ENCODE data around the gene UBAC2.

DNA sequence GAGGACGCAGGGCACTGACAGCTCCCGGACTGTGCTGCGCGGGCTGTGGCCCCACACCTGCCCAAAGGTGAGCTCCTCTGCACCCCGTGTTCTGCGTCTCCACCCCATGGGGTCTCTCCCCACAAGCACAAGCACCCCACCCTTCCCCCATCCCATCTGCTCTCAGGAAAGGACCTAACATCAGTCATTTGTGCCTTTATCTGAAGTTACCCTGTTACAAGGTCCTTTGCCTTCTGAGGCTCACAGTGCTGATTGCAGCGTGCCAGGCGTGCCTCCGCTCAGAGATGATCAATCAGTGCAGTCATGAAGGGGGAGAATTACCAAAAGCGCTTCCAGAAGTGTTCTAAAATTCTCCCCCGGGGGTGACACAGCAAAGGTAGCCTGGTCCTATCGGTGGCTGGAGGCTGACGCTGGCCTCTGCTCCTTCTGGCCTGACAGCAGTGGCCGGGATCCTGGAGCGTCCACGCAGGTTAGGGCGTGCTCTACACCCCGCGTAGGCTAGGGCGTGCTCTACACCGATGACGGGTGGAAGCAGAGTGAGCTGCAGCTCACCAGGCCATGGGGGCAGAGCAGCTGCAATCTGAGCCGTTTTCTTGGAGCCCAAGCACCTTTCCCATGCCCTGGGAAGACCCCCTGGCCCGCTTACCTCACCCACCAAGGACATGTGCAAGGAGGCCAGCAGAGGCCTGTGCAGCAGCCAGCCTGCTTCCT lies 215.9 kb downstream of the UBAC2 start:
- TF ChIP-seq, protein P1, sequence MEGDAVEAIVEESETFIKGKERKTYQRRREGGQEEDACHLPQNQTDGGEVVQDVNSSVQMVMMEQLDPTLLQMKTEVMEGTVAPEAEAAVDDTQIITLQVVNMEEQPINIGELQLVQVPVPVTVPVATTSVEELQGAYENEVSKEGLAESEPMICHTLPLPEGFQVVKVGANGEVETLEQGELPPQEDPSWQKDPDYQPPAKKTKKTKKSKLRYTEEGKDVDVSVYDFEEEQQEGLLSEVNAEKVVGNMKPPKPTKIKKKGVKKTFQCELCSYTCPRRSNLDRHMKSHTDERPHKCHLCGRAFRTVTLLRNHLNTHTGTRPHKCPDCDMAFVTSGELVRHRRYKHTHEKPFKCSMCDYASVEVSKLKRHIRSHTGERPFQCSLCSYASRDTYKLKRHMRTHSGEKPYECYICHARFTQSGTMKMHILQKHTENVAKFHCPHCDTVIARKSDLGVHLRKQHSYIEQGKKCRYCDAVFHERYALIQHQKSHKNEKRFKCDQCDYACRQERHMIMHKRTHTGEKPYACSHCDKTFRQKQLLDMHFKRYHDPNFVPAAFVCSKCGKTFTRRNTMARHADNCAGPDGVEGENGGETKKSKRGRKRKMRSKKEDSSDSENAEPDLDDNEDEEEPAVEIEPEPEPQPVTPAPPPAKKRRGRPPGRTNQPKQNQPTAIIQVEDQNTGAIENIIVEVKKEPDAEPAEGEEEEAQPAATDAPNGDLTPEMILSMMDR (conservative IDR thresholded peaks at IDR 0.05), result no peak
- TF ChIP-seq EZH2 (IDR thresholded peaks at IDR 0.05; ENCODE audit: low read depth), result no peak

Measured in PC-9 (cell line).